CD14-positive monocyte (primary cell): ENCODE results near the gene AGFG2. TPM values are rescaled to one million over a fixed set of nuclear protein-coding genes. Genes with fewer than 3 reads are reported as not detected.

Source experiments
- DNase-seq, 3 donors: peaks; one replicate each; pipeline ENCODE4 v3.0.0-alpha.2; 2011 to 2022
- H2AFZ ChIP-seq: 2 replicates; pipeline ENCODE4 v1.6.0; 2012; ENCODE audit warnings: mild to moderate bottlenecking, low read depth, low read length, inconsistent platforms; ENCODE audit not compliant: insufficient read depth, poor library complexity, severe bottlenecking
- H3K27ac ChIP-seq, 2 donors: 1 replicate in 1 of 2; 2 replicates in 1 of 2; pipeline ENCODE4 v1.5.1; 2012 to 2013; ENCODE audit warnings: low read length in 2 of 2, control low read depth in 1 of 2, inconsistent platforms in 1 of 2, low read depth in 1 of 2, mild to moderate bottlenecking in 1 of 2
- H3K27me3 ChIP-seq, 2 donors: one replicate each; pipeline versions ENCODE4 v1.6.0 to v1.6.1; 2011 to 2013; ENCODE audit warnings: low read length in 2 of 2; ENCODE audit not compliant: control insufficient read depth in 2 of 2, insufficient read depth in 2 of 2
- H3K36me3 ChIP-seq, 2 donors: replicated peaks in 1 of 2; 1 replicate in 1 of 2; 2 replicates in 1 of 2; pipeline versions ENCODE4 v1.5.1 to v1.6.1; 2012 to 2013; ENCODE audit warnings: low read length in 2 of 2, control low read depth in 1 of 2, inconsistent platforms in 1 of 2, mild to moderate bottlenecking in 1 of 2; ENCODE audit not compliant: insufficient read depth in 2 of 2, control insufficient read depth in 1 of 2
- H3K4me1 ChIP-seq, 2 donors: 1 replicate in 1 of 2; 2 replicates in 1 of 2; pipeline versions ENCODE4 v1.5.1 to v1.6.1; 2012 to 2013; ENCODE audit warnings: low read length in 2 of 2, control low read depth in 1 of 2, inconsistent platforms in 1 of 2, mild to moderate bottlenecking in 1 of 2, moderate library complexity in 1 of 2; ENCODE audit not compliant: insufficient read depth in 2 of 2, control insufficient read depth in 1 of 2
- H3K4me2 ChIP-seq: replicated peaks from 2 replicates; pipeline ENCODE3; 2012; ENCODE audit warnings: low read length, moderate library complexity, mild to moderate bottlenecking; ENCODE audit not compliant: poor library complexity, severe bottlenecking; ENCODE audit errors: extremely low read depth
- H3K4me3 ChIP-seq, 3 experiments: fragments of 200-600 bp in 1 of 3; sonication (generic) in 1 of 3; replicated peaks in 1 of 3; 1 replicate in 2 of 3; 2 replicates in 1 of 3; pipeline ENCODE4 v1.5.1; 2011 to 2013; ENCODE audit warnings: low read length in 3 of 3, mild to moderate bottlenecking in 3 of 3, control low read depth in 2 of 3, low read depth in 2 of 3, inconsistent platforms in 1 of 3, moderate library complexity in 1 of 3
- H3K79me2 ChIP-seq: 2 replicates; pipeline ENCODE4 v1.6.0; 2012; ENCODE audit warnings: mild to moderate bottlenecking, control low read depth, inconsistent platforms, low read length, moderate library complexity; ENCODE audit not compliant: insufficient read depth
- H3K9ac ChIP-seq: 2 replicates; pipeline ENCODE4 v1.6.0; 2017; ENCODE audit warnings: low read length, mild to moderate bottlenecking; ENCODE audit not compliant: insufficient read depth, poor library complexity, severe bottlenecking
- H3K9me3 ChIP-seq, 2 donors: replicated peaks in 1 of 2; 1 replicate in 1 of 2; 2 replicates in 1 of 2; pipeline versions ENCODE4 v1.5.1 to v1.6.1; 2012 to 2013; ENCODE audit warnings: low read length in 2 of 2, control low read depth in 1 of 2; ENCODE audit not compliant: control insufficient read depth in 1 of 2, insufficient read depth in 1 of 2
- H4K20me1 ChIP-seq: 2 replicates; pipeline ENCODE4 v1.6.0; 2012; ENCODE audit warnings: mild to moderate bottlenecking, low read length, control low read depth, moderate library complexity; ENCODE audit not compliant: insufficient read depth
- H3K27ac Mint-ChIP-seq, 7 donors: one replicate each; pipeline ENCODE4 v1.8.0; 2020; ENCODE audit warnings: mild to moderate bottlenecking in 7 of 7, mixed read lengths in 7 of 7, moderate library complexity in 6 of 7, inconsistent platforms in 2 of 7
- H3K27me3 Mint-ChIP-seq, 3 donors: one replicate each; pipeline ENCODE4 v1.8.0; 2021 to 2022; ENCODE audit warnings: low read depth in 3 of 3, mild to moderate bottlenecking in 3 of 3, mixed read lengths in 3 of 3, moderate library complexity in 3 of 3, inconsistent platforms in 1 of 3
- H3K36me3 Mint-ChIP-seq, 2 donors: one replicate each; pipeline ENCODE4 v1.8.0; 2020; ENCODE audit warnings: mixed read lengths in 2 of 2, inconsistent platforms in 1 of 2, mild to moderate bottlenecking in 1 of 2
- H3K4me1 Mint-ChIP-seq: one replicate; pipeline ENCODE4 v1.8.0; 2020; ENCODE audit warnings: mild to moderate bottlenecking, mixed read lengths
- H3K4me3 Mint-ChIP-seq, 2 donors: one replicate each; pipeline ENCODE4 v1.8.0; 2020; ENCODE audit warnings: mild to moderate bottlenecking in 2 of 2, mixed read lengths in 2 of 2, moderate library complexity in 1 of 2
- H3K9me3 Mint-ChIP-seq, 7 donors: one replicate each; pipeline ENCODE4 v1.8.0; 2020 to 2022; ENCODE audit warnings: mixed read lengths in 7 of 7, mild to moderate bottlenecking in 6 of 7, moderate library complexity in 6 of 7, inconsistent platforms in 2 of 7
- CTCF ChIP-seq: fragments of 200-600 bp; IDR thresholded peaks from one replicate; pipeline ENCODE4 v1.8.0; 2022; ENCODE audit warnings: antibody characterized with exemption, mild to moderate bottlenecking
- WGBS: methylation state at CpG from one replicate; pipeline ENCODE4 v1.1.5; 2013; ENCODE audit warnings: missing lambda C conversion rate; ENCODE audit not compliant: insufficient coverage; 5-methylcytosine and 5-hydroxymethylcytosine counted together
- intact Hi-C, 2 donors: fragments of 100-400 bp; cut with micrococcal nuclease; formaldehyde crosslinking; loops; one replicate each; pipeline versions ENCODE4 v1.15.0 to v1.15.1; 2023
- polyA plus RNA-seq, 3 donors: library from polyadenylated mRNA; depleted of rRNA in 1 of 3; unstranded in 2 of 3; stranded (reverse) in 1 of 3; fragments of 300-500 nt in 2 of 3; fragments of >200 nt in 1 of 3; fragmentation: Illumina TruSeq in 2 of 3; gene quantifications; 1 replicate in 2 of 3; 2 replicates in 1 of 3; pipeline ENCODE4 v1.2.3, GENCODE V29; 2012 to 2021

AGFG2 gene
- polyA plus RNA-seq, 3 donors, result 1.3 to 1.8 (median 1.8) TPM

DNA sequence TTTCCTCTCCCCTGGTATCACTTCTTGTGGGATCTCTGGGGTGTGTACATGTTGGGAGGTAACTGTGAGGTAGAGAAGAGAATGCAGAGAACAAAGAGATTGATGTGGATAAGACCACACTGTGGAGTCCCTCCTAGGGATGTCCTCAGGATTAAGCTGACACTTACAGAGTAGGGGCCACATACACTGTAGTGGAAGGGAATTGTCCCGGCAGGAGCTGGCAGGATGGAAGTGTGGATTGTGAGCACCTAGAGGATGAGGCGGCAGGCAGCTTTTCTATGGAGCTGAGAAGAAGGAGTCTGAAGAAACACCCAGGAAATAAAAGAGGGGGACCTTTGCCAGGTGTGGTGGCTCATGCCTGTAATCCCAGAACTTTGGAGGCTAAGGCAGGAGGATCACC is 13.5 kb downstream of the AGFG2 start:
- Histone ChIP-seq H3K79me2 (no peaks in the 10 kb centered on the region), H3K9me3 (no peaks in the 10 kb centered on the region), H3K27ac (no peak overlapping the region), H3K4me3 (no peak overlapping the region), H2AFZ (no peak overlapping the region), H3K27me3 (no peaks in the 10 kb centered on the region), H3K36me3 (no peaks in the 10 kb centered on the region), H3K9ac (no peak overlapping the region), H4K20me1 (no peaks in the 10 kb centered on the region), H3K4me2 (no peak overlapping the region), H3K4me1 (peaks cover 37 to 52% of the 10 kb centered on the region in 2 donors)
- peaks cover 44% of the 10 kb centered on the region for H3K4me1 Mint-ChIP-seq
- H3K4me3 Mint-ChIP-seq, result no peak overlapping the region
- no peak for TF ChIP-seq CTCF
- peaks cover 0 to 2% (median 0%) of the 10 kb centered on the region in 3 donors for H3K27me3 Mint-ChIP-seq
- intact Hi-C loops, result no loop called here
- peak overlapping the region in 2 of 7 donors; percentile 50 to 63 for H3K27ac Mint-ChIP-seq
- no peaks in the 10 kb centered on the region for H3K9me3 Mint-ChIP-seq
- 100% methylated on average over 2 of the region's 2 CpGs for WGBS
- DNase-seq, result no peak
- peaks cover 12 to 17% of the 10 kb centered on the region in 2 donors for H3K36me3 Mint-ChIP-seq

GRCh38 chr7:100553032-100553431 is 14.0 kb downstream of the AGFG2 start:
- Histone ChIP-seq H2AFZ (no peak overlapping the region), H3K27ac (no peak overlapping the region), H3K4me2 (no peak overlapping the region), H3K27me3 (no peaks in the 10 kb centered on the region), H4K20me1 (no peaks in the 10 kb centered on the region), H3K9me3 (no peaks in the 10 kb centered on the region), H3K4me3 (no peak overlapping the region), H3K4me1 (peaks cover 33 to 47% of the 10 kb centered on the region in 2 donors), H3K9ac (no peak overlapping the region), H3K79me2 (no peaks in the 10 kb centered on the region), H3K36me3 (no peaks in the 10 kb centered on the region)
- peaks cover 0 to 2% (median 0%) of the 10 kb centered on the region in 3 donors for H3K27me3 Mint-ChIP-seq
- no peak overlapping the region for H3K4me3 Mint-ChIP-seq
- peaks cover 40% of the 10 kb centered on the region for H3K4me1 Mint-ChIP-seq
- WGBS, result 90% methylated on average over 3 of the region's 3 CpGs
- no peak overlapping the region for H3K27ac Mint-ChIP-seq
- H3K36me3 Mint-ChIP-seq, result peaks cover 12 to 17% of the 10 kb centered on the region in 2 donors
- intact Hi-C loops, result no loop called here
- H3K9me3 Mint-ChIP-seq, result no peaks in the 10 kb centered on the region
- DNase-seq, result no peak
- no peak for TF ChIP-seq CTCF
